Activated T-cell treated with anti-CD3 and anti-CD28 coated beads, Interleukin-2, amount 50 U/mL, for 4 hours (primary cell): Measurements from ENCODE around the gene DUSP28. TPM values are rescaled to one million over a fixed set of nuclear protein-coding genes. Genes with fewer than 3 reads are reported as not detected.
"Not testable (repeated sequence)": the region's sequence is repeated elsewhere in the genome, so short reads cannot be mapped to it uniquely, and the experiment has no call there.

ENCODE experiments used
- ATAC-seq, 2 donors: fragments of 200-7000 bp; cut with Tn5 transposase; one replicate each; pipeline ENCODE4 v1.10.0; 2021
- DNase-seq: peaks from one replicate; pipeline ENCODE4 v3.0.0-alpha.2; 2020
- H3K27me3 Mint-ChIP-seq: one replicate; pipeline ENCODE4 v1.8.0; 2021; ENCODE audit warnings: low read depth, mixed read lengths
- H3K36me3 Mint-ChIP-seq: one replicate; pipeline ENCODE4 v1.8.0; 2022; ENCODE audit warnings: mixed read lengths; ENCODE audit not compliant: insufficient read depth
- H3K4me1 Mint-ChIP-seq: one replicate; pipeline ENCODE4 v1.8.0; 2021; ENCODE audit warnings: low read depth, mixed read lengths
- H3K4me3 Mint-ChIP-seq: one replicate; pipeline ENCODE4 v1.8.0; 2021; ENCODE audit warnings: mild to moderate bottlenecking, moderate library complexity, mixed read lengths
- H3K9me3 Mint-ChIP-seq: one replicate; pipeline ENCODE4 v1.8.0; 2021; ENCODE audit warnings: mixed read lengths
- total RNA-seq, 3 donors: library from RNA; stranded (reverse); gene quantifications; one replicate each; pipeline ENCODE4 v1.2.1, GENCODE V29; 2021

Gene DUSP28
- total RNA-seq, 3 donors from 2014 or later = 5.7 to 6.1 (median 5.9) TPM

DNA sequence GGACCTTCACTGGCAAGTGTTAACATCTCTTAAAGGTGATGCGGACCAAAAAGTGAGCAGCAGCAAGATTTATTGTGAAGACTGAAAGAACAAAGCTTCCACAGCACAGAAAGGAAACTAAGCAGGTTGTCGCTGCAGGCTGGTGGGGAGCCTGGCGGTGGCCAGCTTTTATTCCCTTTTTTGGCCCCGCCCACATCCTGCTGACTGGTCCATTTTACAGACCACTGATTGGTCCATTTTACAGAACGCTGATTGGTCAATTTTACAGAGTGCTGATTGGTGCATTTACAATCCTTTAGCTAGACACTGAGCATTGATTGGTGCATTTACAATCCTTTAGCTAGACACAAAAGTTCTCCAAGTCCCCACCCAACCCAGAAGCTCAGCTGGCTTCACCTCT is 38.3 kb upstream of the DUSP28 start:
- not testable (repeated sequence) for ATAC-seq, H3K4me1 Mint-ChIP-seq, DNase-seq, H3K9me3 Mint-ChIP-seq, H3K27me3 Mint-ChIP-seq, H3K4me3 Mint-ChIP-seq
- peaks cover 44% of the 10 kb centered on the region for H3K36me3 Mint-ChIP-seq

DNA sequence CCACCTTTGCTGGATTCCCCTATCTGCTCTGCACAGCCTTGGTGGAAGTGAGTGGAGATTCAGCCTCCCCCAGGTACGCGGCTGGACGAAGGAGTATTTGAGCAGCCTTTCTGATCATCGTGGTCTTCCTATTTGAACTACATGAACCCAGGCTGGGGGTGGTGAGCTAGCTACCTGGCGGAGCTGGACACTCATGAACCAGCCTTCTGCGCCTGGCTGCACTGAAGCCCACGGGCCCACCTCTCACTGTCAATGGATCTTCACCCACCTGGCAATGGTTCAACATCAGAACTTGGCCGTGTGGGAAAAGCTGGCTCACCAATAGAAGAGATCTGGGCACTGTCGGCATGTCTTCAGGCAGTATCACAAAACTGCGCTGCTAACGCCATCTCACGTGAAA is 37.8 kb upstream of the DUSP28 start:
- Mint-ChIP-seq H3K4me3 (no peak overlapping the region), H3K9me3 (peaks cover 9% of the 10 kb centered on the region), H3K36me3 (peaks cover 49% of the 10 kb centered on the region), H3K4me1 (peaks cover 2% of the 10 kb centered on the region), H3K27me3 (no peaks in the 10 kb centered on the region)
- no peak for ATAC-seq
- DNase-seq = no peak

GRCh38 chr2:240523451-240524281 is 36.5 kb upstream of the DUSP28 start:
- Mint-ChIP-seq H3K9me3 (peaks cover 9% of the 10 kb centered on the region), H3K4me1 (peaks cover 2% of the 10 kb centered on the region), H3K27me3 (no peaks in the 10 kb centered on the region), H3K4me3 (no peak overlapping the region), H3K36me3 (peaks cover 47% of the 10 kb centered on the region)
- DNase-seq (no peak), ATAC-seq (no peak)

DNA sequence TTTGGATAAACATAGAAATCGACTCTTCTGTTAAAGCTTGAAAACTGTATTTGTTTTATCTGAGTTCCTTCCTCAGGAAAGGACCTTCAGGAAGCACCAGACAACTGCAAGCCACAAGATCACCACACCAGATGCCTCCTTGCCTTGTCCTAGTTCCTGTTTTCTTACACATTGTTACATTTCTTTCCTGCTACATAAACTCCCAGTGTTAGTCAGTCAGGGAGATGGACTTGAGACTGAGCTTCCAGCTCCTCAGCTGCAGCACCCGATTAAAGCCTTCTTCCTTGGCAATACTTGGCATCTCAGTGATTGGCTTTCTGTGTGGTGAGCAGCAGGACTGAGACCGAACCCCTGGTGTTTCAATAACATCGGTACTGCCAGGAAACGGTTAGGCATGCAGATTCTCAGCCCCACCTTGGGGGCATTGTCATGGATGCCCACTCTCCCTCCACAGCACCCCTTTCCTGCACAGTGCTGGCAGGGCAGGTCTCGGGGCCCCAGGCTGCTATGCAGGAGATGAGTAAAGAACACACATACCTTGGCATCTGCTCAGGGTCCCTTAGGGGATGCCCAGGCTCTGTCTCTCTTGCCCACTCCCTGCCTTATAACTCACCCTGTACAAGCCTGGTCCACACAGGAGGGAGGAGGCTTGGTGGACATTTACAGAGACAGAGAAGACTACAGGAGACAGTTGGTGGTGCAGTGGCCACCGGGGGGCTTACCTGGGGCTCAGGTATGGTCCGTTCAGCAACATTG is 35.0 kb upstream of the DUSP28 start:
- H3K27me3 Mint-ChIP-seq = no peaks in the 10 kb centered on the region
- DNase-seq (no peak), ATAC-seq (no peak)
- peaks cover 2% of the 10 kb centered on the region for H3K4me1 Mint-ChIP-seq
- H3K36me3 Mint-ChIP-seq = peaks cover 57% of the 10 kb centered on the region
- H3K4me3 Mint-ChIP-seq = no peak overlapping the region
- peaks cover 9% of the 10 kb centered on the region for H3K9me3 Mint-ChIP-seq

GRCh38 chr2:240525802-240526201 is 34.4 kb upstream of the DUSP28 start:
- no peak for DNase-seq
- H3K27me3 Mint-ChIP-seq = no peaks in the 10 kb centered on the region
- H3K4me1 Mint-ChIP-seq = peaks cover under 1% of the 10 kb centered on the region
- H3K9me3 Mint-ChIP-seq = peaks cover 9% of the 10 kb centered on the region
- peaks cover 62% of the 10 kb centered on the region for H3K36me3 Mint-ChIP-seq
- no peak overlapping the region for H3K4me3 Mint-ChIP-seq
- no peak for ATAC-seq

DNA sequence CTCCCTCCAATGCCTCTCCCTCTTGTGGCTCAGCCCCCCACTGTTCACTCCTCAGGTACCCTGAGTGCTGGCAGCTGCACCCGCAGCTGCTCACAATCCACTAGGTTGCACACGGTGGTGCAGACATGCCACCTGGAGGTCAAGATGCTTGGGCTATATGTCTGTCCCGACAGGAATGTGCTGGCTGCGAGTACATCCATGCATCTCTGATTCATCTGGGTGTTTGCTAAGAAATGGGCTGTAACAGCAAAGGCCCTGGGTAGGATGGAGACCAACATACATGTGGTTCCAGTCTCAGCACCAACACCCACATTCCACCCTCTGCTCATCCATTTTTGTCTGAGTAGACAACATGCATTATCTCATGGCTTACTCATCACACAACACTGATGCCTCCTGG is 33.6 kb upstream of the DUSP28 start:
- no peak for DNase-seq
- H3K4me1 Mint-ChIP-seq = no peaks in the 10 kb centered on the region
- ATAC-seq = no peak
- peaks cover 68% of the 10 kb centered on the region for H3K36me3 Mint-ChIP-seq
- no peak overlapping the region for H3K4me3 Mint-ChIP-seq
- no peaks in the 10 kb centered on the region for H3K27me3 Mint-ChIP-seq
- peaks cover 14% of the 10 kb centered on the region for H3K9me3 Mint-ChIP-seq

GRCh38 chr2:240527153-240527750 is 32.9 kb upstream of the DUSP28 start:
- no peak for ATAC-seq
- DNase-seq = no peak
- Mint-ChIP-seq H3K9me3 (peaks cover 21% of the 10 kb centered on the region), H3K27me3 (no peaks in the 10 kb centered on the region), H3K4me1 (no peaks in the 10 kb centered on the region), H3K4me3 (no peak overlapping the region), H3K36me3 (peaks cover 68% of the 10 kb centered on the region)

DNA sequence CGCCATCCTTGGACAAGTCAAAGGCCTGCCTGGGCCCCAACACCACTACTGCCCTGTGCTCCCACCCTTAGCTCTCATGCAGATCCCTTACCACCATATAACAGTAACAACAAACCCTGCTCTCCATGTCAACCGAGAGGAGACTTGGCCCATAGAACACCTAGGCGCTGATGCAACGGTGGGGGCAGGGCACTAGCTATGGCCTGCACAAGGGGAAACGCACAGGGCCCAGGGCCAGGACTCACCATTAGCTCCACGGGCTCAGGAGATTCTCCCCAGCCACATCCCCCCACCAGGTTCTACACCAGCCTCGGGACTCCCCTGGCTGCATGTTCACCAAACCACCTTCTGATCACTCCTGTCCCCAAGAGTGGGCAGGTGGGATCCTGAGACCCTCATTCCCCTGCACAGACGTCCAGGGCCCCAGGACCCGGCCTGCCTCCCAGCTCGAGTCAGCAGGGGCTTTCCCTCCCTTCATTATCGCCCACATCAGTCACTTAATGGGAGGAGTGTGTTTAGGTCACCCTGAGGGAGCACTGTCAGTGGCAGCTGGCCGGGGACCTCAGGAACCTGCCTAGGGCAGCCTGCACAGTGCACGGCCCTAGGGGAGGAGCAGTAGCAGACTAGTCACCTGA is 31.6 kb upstream of the DUSP28 start:
- no peak for ATAC-seq
- no peaks in the 10 kb centered on the region for H3K4me1 Mint-ChIP-seq

GRCh38 chr2:240529344-240529999 is 30.7 kb upstream of the DUSP28 start:
- DNase-seq (no peak), ATAC-seq (no peak)
- H3K27me3 Mint-ChIP-seq = no peaks in the 10 kb centered on the region
- peaks cover 35% of the 10 kb centered on the region for H3K9me3 Mint-ChIP-seq
- no peak overlapping the region for H3K4me3 Mint-ChIP-seq
- H3K4me1 Mint-ChIP-seq = no peaks in the 10 kb centered on the region
- peaks cover 65% of the 10 kb centered on the region for H3K36me3 Mint-ChIP-seq

More for the DNA sequence above, 31.6 kb upstream of the DUSP28 start:
- no peaks in the 10 kb centered on the region for H3K27me3 Mint-ChIP-seq
- peaks cover 30% of the 10 kb centered on the region for H3K9me3 Mint-ChIP-seq
- H3K36me3 Mint-ChIP-seq = peaks cover 65% of the 10 kb centered on the region
- DNase-seq = no peak
- no peak overlapping the region for H3K4me3 Mint-ChIP-seq

DNA sequence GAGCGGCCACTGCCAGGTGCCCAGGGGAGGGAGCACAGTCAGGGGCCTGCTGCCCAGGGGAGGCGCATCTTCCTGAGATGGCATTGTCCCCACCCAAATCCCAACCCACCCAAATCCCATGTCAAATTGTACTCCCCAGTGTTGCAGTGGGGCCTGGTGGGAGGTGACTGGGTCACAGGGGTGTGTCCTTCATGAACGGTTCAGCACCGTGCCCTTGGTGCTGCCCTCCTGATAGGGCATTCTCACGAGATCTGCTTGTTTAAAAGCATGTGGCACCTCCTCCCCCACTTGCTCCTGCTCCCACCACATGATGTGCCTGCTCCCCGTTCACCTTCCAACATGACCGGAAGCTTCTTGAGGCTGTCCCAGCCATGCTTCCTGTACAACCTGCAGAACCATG is 30.0 kb upstream of the DUSP28 start:
- Mint-ChIP-seq H3K36me3 (peaks cover 65% of the 10 kb centered on the region), H3K27me3 (no peaks in the 10 kb centered on the region), H3K4me3 (no peak overlapping the region), H3K9me3 (peaks cover 29% of the 10 kb centered on the region), H3K4me1 (no peaks in the 10 kb centered on the region)
- ATAC-seq = no peak
- no peak for DNase-seq

DNA sequence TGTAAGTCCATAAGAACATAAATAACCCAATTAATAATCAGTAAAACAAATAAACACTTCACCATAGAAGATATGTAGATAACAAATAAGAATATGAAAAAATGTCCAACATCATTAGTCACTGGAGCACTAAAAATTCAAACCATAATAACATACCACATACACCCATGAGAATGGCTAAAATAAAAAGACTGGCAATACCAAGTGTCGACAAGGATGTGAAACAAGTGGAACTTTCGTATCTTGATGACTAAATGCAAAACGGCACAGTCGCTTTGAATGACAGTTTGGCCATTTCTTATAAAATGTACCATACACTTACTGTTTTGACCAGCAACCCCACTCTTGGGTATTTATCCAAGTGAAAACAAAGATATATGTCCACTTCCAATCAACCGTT is 29.1 kb upstream of the DUSP28 start:
- Mint-ChIP-seq H3K4me1 (no peaks in the 10 kb centered on the region), H3K9me3 (peaks cover 29% of the 10 kb centered on the region), H3K36me3 (peaks cover 66% of the 10 kb centered on the region), H3K27me3 (no peaks in the 10 kb centered on the region), H3K4me3 (no peak overlapping the region)
- no peak for DNase-seq
- no peak for ATAC-seq

- Mint-ChIP-seq H3K4me1 (peaks cover 2% of the 10 kb centered on the region), H3K36me3 (peaks cover 61% of the 10 kb centered on the region), H3K9me3 (peaks cover 27% of the 10 kb centered on the region), H3K27me3 (no peaks in the 10 kb centered on the region), H3K4me3 (no peak overlapping the region)
- ATAC-seq (no peak), DNase-seq (no peak)
Measured at GRCh38 chr2:240532031-240532775, 28.0 kb upstream of the DUSP28 start.

GRCh38 chr2:240538031-240538780 is 22.0 kb upstream of the DUSP28 start:
- Mint-ChIP-seq H3K4me1 (peaks cover 4% of the 10 kb centered on the region), H3K9me3 (peaks cover 5% of the 10 kb centered on the region), H3K4me3 (no peak overlapping the region), H3K27me3 (no peaks in the 10 kb centered on the region), H3K36me3 (peaks cover 56% of the 10 kb centered on the region)
- ATAC-seq (no peak), DNase-seq (no peak)
